ENCODE results near the gene MYO1E.
"Not testable (repeated sequence)": the region's sequence is repeated elsewhere in the genome, so short reads cannot be mapped to it uniquely, and the experiment has no call there.

The MYO1E gene

GRCh38 chr15:59387196-59387878 is 14.7 kb upstream of the MYO1E start:
- DNase-seq, result not testable (repeated sequence)

DNA sequence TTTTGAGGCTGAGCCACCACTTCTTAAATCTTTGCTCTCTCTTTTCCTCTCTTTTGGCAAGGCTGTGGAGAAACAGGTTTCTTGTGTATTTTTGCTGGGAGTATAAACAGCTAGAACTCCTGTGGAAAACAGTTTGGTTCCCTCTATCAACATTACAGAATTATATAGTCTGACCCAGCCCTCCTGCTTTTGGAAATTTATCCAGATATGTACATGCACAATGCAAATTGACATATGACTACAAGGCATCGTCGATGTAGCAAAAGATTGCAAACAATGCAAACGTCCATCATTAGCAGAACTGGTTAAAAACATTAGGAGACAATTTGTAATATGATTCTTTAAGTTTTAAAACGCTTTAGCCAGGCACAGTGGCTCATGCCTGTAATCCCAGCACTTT is 12.5 kb upstream of the MYO1E start:
- no peak for DNase-seq

DNA sequence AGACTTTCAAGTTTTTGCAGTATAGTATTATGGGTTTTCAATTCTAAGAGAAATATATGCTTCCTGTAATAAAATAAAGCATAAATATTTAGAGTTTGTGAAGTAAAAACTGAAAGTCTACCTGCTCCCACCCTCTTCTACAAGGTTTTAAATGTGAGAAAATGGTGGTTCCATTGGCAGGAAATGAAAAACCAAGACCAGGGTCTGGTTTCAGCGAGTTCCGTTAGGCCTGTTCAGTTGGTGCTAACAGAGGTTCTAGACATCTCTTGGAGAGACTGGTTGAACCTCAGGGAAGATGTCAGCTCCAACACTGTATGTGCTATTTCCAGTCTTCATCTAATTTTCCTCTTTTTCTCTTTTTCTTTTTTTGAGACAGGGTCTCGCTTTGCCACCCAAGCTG is 11.8 kb upstream of the MYO1E start:
- no peak for DNase-seq

DNA sequence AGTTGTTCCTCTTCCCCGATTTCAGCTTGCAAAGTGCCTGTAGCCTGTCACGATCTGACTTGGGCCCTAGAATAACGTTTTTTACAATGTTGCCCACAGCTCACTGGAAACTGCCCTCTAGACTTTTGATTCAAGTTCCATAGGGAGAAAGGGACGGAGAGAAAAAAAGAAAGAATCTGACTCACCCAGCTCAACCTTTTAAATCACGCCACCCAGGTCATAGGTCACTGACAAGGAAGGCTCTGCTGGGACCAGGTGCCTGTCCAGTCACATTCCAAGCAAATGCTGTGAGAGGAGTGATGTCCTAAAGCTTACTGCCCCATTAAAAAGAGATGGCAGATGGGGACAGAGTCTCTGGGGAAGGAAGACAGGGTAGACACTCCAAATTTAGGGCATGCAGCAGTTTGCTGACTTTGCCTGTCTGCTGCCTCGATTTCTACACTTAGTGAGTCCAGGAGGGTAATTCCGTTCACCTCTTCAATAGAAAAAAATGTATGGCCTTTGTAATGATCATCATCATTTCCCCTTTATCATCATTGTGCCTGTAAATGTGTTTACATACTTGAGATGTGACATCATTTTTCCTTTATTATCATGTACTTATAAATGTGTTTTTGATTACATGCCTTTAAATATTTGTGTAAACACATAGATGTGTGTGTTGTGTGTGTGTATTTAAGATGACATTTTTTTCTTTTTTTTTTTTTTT is 8.4 kb upstream of the MYO1E start:
- DNase-seq, result no peak

GRCh38 chr15:59379531-59379930 is 6.9 kb upstream of the MYO1E start:
- no peak for DNase-seq

DNA sequence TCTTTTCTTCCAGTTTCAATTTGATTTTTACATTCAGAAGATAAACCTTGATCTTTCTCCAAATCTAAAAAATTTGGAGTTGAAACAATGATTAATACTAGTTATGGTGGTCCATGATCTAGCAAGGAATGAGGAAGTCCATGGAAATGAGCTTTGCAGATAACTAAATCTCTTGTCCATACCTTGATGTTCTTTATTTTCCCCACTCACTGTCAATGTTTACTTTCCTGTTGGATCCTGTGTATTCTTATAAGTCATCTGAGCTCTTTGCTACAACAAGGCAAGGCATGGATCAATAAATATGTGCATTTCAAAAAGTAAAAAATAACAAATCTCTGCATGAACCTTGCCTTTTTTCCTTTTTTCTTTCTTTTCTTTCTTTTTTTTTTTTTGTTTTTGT is 6.2 kb upstream of the MYO1E start:
- no peak for DNase-seq

DNA sequence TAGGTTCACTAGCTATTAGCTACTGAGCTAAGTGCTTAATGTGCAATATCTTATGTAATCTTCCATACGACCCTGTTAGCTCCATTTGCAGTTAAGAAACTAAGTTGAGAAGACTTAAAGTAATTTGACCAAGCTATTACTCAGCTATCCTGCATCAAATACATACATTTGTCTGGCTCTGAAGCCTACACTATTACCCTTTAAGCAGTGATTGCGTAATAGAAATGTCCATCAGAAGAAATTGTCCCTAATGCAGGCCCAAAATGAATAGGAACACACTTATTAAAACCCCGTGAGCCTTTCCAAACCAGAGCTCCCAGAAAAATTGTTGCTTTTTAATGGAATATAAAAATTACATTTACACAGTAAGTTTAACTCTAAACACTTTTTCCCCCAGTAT is 5.3 kb upstream of the MYO1E start:
- no peak for DNase-seq

DNA sequence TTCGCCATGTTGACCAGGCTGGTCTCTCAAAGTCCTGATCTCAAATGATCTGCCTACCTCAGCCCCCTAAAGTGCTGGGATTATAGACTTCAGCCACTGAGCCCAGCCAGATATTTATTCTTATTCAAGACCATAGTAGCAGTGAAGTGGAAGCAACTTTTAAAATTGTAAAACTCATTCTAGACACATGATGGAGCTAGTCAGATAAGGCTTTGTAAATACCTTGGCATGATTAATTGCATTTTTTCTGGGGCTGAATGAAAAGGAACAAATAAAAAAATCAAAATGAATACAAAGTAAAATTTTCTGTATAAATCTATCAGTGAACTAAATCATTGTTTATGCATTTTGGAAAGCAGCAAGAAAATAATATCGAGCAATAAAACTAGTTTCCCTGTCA is 4.1 kb upstream of the MYO1E start:
- peak in 2 of 3 donors; percentile 49 for DNase-seq

DNA sequence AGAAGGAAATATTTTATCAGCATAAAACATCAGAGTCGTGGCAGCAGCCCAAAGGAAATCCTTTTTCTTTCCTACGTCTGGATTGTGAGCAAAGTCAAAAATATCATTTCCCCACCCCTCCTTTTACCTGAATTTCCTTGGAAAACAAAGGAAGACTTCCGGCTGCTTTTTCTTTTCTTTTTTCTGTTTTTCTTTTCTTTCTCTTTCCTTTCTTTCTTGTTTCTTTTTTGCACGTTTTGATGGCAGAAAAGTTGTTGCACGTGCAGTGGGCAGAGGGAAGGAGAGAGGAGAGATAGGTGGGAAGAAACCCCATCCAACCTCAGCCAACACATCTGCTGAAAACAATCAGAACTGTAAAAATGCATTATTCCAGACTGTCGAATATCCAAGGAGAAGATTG is 544 bp upstream of the MYO1E start:
- no peak for DNase-seq

DNA sequence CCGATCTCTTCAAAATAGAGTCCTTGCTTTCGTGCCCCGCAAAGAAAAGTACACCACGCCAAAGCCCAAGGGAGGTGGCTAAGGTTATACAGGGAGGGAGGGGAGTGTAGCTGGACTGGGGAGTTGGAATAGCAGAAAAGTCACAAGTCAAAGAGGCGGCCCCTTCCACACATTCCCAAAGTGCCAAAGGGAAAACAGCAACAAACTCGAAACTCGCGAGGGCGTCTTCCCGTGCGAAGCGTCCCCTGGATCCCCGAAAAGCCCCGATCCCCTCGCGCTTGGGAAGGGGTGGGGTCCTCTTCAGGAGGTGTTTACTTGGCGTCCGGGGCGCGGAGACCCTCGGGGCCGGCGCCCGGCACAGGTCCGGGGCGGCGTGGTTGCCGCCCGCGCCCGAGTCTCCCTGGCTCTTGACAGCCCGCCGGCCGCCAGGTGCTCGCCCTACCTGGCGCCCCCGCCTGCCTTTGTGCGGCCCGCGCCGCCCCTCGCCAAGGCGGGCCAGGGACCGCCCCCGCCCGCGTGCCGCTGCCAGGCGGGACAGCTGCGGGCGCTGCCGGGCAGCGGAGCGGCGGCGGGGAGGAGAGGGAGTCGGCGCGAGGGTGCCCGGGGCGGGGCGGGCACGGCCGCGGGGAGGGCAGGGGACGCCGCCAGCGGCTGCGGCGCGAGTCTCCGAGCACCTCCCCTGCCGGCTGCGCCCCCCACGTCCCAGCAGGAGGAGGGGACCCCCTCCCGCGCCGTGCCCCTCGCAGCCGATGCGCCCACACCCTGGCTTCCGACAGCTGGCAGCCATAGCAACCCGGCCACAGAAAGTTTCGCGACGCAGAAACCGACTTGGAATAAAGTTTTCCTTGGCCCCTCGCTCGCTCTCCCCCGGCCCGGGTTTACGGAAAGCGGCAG is 966 bp downstream of the MYO1E start:
- DNase-seq, result peak; percentile 46 to 80 (median 60)

GRCh38 chr15:59369597-59369996 is 3.1 kb downstream of the MYO1E start:
- DNase-seq, result peak; percentile 26 to 43 (median 38)

- DNase-seq, result peak; percentile 40 to 54 (median 54)
Observed at GRCh38 chr15:59367022-59367451, 5.6 kb downstream of the MYO1E start.

- DNase-seq, result peak in 1 of 3 donors; percentile 38
Observed at GRCh38 chr15:59366333-59367021, 6.2 kb downstream of the MYO1E start.

DNA sequence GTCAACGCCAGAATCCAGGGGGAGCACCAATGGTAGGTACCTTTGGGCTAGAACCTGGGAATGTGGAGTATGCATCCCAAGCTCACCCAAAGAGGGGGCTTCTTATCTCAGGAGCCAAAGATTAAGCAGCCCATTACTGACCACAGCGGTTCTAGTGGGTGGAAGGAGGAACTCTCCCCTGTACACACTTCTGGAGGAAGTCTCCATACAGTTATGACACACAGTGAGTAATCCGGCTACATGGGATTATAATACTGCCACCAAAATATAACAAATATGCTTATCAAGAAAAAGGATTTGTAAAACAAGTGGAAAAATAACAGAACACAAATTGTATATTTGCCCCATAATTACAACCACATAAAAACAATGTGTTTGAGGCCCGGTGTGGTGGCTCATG is 8.4 kb downstream of the MYO1E start:
- peak; percentile 66 to 81 (median 78) for DNase-seq

DNA sequence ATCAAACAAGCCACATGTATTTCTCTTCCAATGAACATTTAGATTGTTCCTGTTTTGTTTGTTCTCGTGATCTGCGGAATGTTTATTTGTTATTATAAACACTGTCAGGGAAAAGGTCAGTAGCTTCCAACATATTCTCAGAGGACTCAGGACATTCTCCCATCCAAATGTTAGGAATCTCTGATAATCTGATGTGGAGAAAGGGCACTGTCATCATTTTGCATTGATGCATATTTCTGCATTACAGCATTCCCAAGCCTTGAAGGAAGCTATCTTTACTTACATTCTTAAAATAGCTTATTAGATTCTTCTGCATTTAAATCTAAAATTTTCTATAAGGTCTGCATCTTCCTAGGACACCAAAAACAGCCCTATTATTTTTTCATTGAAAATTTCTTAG is 10.3 kb downstream of the MYO1E start:
- DNase-seq, result no peak

DNA sequence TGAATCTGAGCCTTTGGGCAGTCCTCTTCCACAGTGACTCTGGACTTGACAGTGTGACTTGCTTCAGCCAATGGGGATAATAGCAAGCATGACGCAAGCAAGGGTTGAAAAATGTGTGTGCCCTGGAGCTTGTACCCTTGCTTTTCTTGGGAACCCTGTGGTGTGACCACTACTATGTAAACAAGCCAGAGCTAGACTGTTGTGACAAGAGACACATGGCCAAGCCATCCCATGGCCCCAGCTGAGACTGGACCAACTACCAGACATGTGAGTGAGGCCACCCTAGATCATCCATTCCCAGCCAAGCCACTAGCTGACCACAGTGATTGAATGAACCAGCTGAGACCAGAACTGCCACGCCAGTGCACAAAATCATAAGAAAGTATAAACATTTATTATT is 11.8 kb downstream of the MYO1E start:
- no peak for DNase-seq

- peak in 1 of 3 donors; percentile 36 for DNase-seq
Observed at GRCh38 chr15:59360305-59360704, 12.4 kb downstream of the MYO1E start.

DNA sequence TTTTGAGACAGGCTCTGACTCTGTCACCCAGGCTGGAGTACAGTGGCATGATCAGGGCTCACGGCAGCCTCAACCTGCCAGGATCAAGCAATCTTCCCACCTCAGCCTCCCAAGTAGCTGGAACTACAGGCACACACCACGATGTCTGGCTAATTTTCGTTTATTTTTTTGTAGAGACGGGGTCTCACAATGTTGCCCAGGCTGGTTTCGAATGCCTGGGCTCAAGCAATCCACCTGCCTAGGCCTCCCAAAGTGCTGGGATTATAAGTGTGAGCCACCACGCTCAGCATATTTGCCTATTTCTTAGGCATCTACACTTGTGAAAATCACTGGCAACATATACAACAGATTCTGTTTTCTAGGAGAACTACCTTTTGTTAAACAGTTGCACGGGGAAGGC is 16.9 kb downstream of the MYO1E start:
- DNase-seq, result no peak

DNA sequence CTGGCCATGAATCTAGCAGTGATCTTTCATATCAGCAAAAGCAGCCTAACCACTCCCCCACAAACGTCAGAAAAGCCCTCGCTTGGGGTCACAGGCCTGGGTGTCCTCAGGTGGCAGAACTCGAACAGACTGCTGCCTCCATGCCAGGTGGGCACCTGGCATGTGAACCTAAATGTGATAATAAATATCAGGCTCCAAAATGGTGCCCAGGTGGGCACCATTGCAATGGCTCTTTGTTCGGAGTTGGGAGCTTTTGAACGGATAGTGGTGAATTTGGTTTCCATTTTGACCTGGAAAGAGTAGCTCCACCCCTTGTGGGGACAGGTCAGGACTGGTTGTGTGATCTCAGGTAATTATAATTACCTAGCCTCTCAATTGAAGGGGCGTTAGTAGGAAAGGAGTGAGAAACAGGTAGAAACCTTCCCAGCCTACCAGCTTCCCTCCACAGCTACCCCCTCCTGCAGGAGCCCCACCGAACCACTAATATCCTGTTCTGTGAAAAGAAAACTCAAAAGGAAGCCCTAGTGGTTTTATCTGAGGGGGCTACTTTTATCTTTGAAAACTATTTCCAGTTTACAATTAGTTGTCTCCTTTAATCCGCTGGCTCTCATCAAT is 18.1 kb downstream of the MYO1E start:
- DNase-seq, result no peak

- no peak for DNase-seq
Observed at GRCh38 chr15:59353994-59354416, 18.7 kb downstream of the MYO1E start.

GRCh38 chr15:59352683-59353082 is 20.0 kb downstream of the MYO1E start:
- no peak for DNase-seq

- peak; percentile 54 to 64 (median 59) for DNase-seq
Observed at GRCh38 chr15:59352189-59352588, 20.5 kb downstream of the MYO1E start.

DNA sequence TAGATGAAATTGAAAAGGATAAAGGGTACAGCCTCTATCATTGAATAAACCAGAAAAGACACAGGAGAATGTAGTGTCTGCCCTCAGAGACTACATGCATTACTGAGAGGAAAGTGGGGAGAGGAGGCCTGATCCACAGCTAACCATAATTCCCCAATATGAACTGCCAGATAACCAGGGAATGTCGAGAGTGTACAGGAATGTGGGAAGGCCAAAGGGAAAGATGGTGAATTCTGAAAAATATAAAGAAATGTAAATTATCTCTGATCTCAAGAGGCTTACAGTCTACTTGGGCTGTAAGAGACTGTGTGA is 22.3 kb downstream of the MYO1E start:
- no peak for DNase-seq

Measured in suppressor macrophage treated with lipopolysaccharide for 1 hour (primary cell).